Right atrium auricular region (tissue), 2 donors: ENCODE measurements around the gene SCP2. TPM values are rescaled to one million over a fixed set of nuclear protein-coding genes. Genes with fewer than 3 reads are reported as not detected.

ENCODE experiments used
- DNase-seq: peaks from one replicate; pipeline ENCODE4 v3.0.0-alpha.2; 2019; ENCODE audit warnings: low spot score
- H3K27ac ChIP-seq, 2 donors: fragments of 200-600 bp; sonication (generic); 1 replicate in 1 of 2; 2 replicates in 1 of 2; pipeline ENCODE4 v1.5.1; 2016 to 2019
- H3K27me3 ChIP-seq, 2 donors: fragments of 200-600 bp; sonication (generic); one replicate each; pipeline versions ENCODE4 v1.5.1 to v1.6.0; 2017 to 2019
- H3K36me3 ChIP-seq: fragments of 200-600 bp; sonication (generic); one replicate; pipeline ENCODE4 v1.5.1; 2016
- H3K4me1 ChIP-seq, 2 donors: fragments of 200-600 bp; sonication (generic); one replicate each; pipeline versions ENCODE4 v1.5.1 to v1.6.0; 2017 to 2019
- H3K4me3 ChIP-seq, 2 donors: fragments of 200-600 bp; sonication (generic); 1 replicate in 1 of 2; 2 replicates in 1 of 2; pipeline ENCODE4 v1.5.1; 2017 to 2019; ENCODE audit warnings: mild to moderate bottlenecking in 1 of 2, moderate library complexity in 1 of 2
- H3K9me3 ChIP-seq, 2 donors: fragments of 200-600 bp; sonication (generic); one replicate each; pipeline ENCODE4 v1.5.1; 2019
- total RNA-seq, 2 donors: library from RNA; depleted of rRNA; stranded (reverse); fragments of >200 nt; gene quantifications; one replicate each; pipeline ENCODE4 v1.1.0, GENCODE V29; 2016
- TF ChIP-seq, protein P1 (sequence below), 2 donors: fragments of 200-600 bp; sonication (generic); IDR thresholded peaks; one replicate each; pipeline ENCODE4 v1.5.1; 2019; ENCODE audit warnings: antibody characterized with exemption in 2 of 2

Gene SCP2
- total RNA-seq, 2 donors from 2014 or later: 67.1 to 163 TPM

DNA sequence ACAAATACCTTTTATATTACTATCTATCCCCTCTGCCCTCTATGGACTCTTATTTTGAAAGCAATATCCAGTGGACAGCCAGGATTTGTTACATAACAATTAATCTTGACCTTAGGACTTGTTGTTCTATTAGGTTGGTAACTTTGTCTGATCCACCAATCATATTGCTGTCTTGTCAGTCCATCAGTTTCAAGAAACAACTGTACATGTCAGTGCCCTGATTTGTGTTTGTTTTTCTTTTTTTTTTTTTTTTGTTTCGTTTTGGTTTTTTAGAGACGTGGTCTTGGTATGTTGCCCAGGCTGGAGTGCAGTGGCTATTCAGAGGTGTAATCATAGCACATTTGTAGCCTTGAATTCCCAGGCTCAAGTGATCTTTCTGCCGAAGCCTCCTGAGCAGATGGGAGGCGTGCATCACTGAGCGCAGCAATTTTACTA, 1.5 kb upstream of the SCP2 start:
- Histone ChIP-seq H3K4me3 (peak overlapping the region in 1 of 2 donors; percentile 12), H3K27ac (peak overlapping the region; percentile 26 to 90), H3K9me3 (no peaks in the 10 kb centered on the region), H3K4me1 (peaks cover 0 to 34% of the 10 kb centered on the region in 2 donors), H3K36me3 (no peaks in the 10 kb centered on the region), H3K27me3 (no peaks in the 10 kb centered on the region)
- DNase-seq: no peak
- TF ChIP-seq, protein P1, sequence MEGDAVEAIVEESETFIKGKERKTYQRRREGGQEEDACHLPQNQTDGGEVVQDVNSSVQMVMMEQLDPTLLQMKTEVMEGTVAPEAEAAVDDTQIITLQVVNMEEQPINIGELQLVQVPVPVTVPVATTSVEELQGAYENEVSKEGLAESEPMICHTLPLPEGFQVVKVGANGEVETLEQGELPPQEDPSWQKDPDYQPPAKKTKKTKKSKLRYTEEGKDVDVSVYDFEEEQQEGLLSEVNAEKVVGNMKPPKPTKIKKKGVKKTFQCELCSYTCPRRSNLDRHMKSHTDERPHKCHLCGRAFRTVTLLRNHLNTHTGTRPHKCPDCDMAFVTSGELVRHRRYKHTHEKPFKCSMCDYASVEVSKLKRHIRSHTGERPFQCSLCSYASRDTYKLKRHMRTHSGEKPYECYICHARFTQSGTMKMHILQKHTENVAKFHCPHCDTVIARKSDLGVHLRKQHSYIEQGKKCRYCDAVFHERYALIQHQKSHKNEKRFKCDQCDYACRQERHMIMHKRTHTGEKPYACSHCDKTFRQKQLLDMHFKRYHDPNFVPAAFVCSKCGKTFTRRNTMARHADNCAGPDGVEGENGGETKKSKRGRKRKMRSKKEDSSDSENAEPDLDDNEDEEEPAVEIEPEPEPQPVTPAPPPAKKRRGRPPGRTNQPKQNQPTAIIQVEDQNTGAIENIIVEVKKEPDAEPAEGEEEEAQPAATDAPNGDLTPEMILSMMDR (IDR thresholded peaks at IDR 0.05): no peak

- H3K36me3 ChIP-seq: no peaks in the 10 kb centered on the region
- TF ChIP-seq, protein P1 (IDR thresholded peaks at IDR 0.05): no peak
- peaks cover 0 to 26% of the 10 kb centered on the region in 2 donors for H3K4me1 ChIP-seq
- H3K27me3 ChIP-seq: no peaks in the 10 kb centered on the region
- H3K4me3 ChIP-seq: peak overlapping the region; percentile 61 to 69
- no peaks in the 10 kb centered on the region for H3K9me3 ChIP-seq
- peak overlapping the region; percentile 86 to 90 for H3K27ac ChIP-seq
- DNase-seq: no peak
These were observed 238 bp upstream of the SCP2 start for GRCh38 chr1:52926864-52927211.

- peaks cover 0 to 26% of the 10 kb centered on the region in 2 donors for H3K4me1 ChIP-seq
- TF ChIP-seq, protein P1 (IDR thresholded peaks at IDR 0.05): no peak
- H3K36me3 ChIP-seq: no peaks in the 10 kb centered on the region
- no peak for DNase-seq
- H3K27me3 ChIP-seq: no peaks in the 10 kb centered on the region
- H3K27ac ChIP-seq: peak overlapping the region; percentile 86 to 90
- no peaks in the 10 kb centered on the region for H3K9me3 ChIP-seq
- peak overlapping the region; percentile 61 to 69 for H3K4me3 ChIP-seq
These were observed 934 bp downstream of the SCP2 start for GRCh38 chr1:52928015-52928404.

DNA sequence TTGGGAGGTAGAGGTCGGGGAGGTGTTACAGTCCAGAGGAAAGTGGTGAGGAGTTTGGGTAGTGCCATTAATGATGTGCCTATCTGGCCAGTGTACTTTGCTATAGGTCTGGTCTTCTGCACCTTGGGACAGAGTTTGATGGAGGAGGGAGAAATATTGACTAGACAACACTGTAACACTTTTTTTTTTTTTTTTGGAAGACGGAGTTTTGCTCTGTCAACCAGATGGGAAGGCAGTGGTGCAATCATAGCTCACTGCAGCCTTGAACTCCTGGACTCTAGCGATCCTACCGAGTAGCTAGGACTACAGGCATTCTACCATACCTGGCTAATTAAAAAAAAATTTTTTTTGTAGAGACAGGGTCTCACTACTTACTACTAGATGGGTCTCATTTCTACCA, 1.9 kb downstream of the SCP2 start:
- TF ChIP-seq, protein P1 (IDR thresholded peaks at IDR 0.05): no peak
- H3K4me1 ChIP-seq: peaks cover 0 to 26% of the 10 kb centered on the region in 2 donors
- H3K27me3 ChIP-seq: no peaks in the 10 kb centered on the region
- H3K36me3 ChIP-seq: no peaks in the 10 kb centered on the region
- no peak overlapping the region for H3K27ac ChIP-seq
- no peaks in the 10 kb centered on the region for H3K9me3 ChIP-seq
- no peak overlapping the region for H3K4me3 ChIP-seq
- DNase-seq: no peak

DNA sequence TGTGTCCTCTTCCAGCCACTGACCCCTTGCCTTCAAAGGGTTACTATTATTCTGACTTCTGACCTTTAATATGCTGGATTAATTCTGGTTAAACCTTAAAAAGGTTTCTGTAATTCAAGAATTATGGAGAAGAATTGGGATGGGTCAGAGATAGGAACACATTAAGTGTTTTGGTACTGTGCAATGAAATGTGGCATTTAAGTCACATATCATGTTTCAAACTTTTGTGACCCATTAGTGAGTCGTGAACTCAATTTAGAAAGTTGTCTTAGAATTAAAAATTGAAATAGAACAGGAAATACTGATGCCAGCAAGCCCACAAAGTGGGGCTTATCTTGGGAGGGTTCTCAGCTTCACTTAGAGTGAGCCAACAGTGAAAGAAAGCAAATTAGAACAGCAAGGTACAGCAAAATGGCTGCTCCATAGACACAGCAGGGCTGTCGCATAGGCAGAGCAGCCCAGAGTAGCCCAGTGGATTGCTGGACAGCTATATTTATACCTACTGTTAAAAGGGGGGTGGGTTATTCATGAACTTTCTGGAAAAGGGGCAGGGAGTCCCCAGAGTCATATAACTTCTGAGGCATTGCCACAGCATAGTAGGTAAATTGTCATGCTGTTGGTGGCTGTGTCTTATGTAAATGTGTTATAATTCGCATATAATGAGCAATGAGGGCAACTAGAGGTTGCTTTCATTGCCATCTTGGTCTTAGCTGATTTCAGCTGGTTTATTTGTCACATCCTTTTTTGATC, 10.5 kb downstream of the SCP2 start:
- Histone ChIP-seq H3K9me3 (no peaks in the 10 kb centered on the region), H3K27ac (no peak overlapping the region), H3K4me1 (peaks cover 0 to 8% of the 10 kb centered on the region in 2 donors), H3K36me3 (no peaks in the 10 kb centered on the region), H3K4me3 (no peak overlapping the region), H3K27me3 (no peaks in the 10 kb centered on the region)
- no peak for DNase-seq
- TF ChIP-seq, protein P1 (IDR thresholded peaks at IDR 0.05): no peak

DNA sequence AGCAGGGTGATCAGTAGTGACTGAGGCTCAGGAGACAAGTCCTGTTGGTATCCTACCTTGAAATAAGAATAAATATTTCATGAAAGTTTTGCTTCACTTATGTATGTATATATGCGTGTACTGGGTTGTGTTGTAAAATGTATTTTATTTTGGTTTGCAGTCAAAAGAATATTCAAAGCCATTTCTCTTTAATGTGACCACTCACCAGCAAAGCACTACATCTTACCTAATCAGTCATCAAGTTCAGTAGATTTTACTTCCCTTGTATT, 11.0 kb downstream of the SCP2 start:
- Histone ChIP-seq H3K4me1 (peaks cover 0 to 8% of the 10 kb centered on the region in 2 donors), H3K27ac (no peak overlapping the region), H3K4me3 (no peak overlapping the region), H3K36me3 (no peaks in the 10 kb centered on the region), H3K9me3 (no peaks in the 10 kb centered on the region), H3K27me3 (no peaks in the 10 kb centered on the region)
- DNase-seq: no peak
- TF ChIP-seq, protein P1 (IDR thresholded peaks at IDR 0.05): no peak
